ENCODE results near the gene SPATA1. TPM values are rescaled to one million over a fixed set of nuclear protein-coding genes. Genes with fewer than 3 reads are reported as not detected.

Gene SPATA1
- total and polyA plus RNA-seq, 7 donors, result 0.36 to 0.83 (median 0.44) TPM; not detected in 2

GRCh38 chr1:84478876-84479868 lies 27.0 kb upstream of the SPATA1 start, which contains the start of gene RPF1:
TSS of gene RPF1 (plus strand) at chr1:84479266. CDS start at chr1:84479282, 16 bp downstream.
- intact Hi-C loops (cut with DNase I), result loop anchor here (1.0 to 10.0 kb wide), 5 partner anchors 26 to 276 kb away; partner anchors contain the start of gene CTBS
- peaks cover 0 to 22% (median 7%) of the 10 kb centered on the region in 3 donors for H3K27me3 ChIP-seq
- peak within 1 kb of the TSS; percentile 68 to 81 (median 74) for H3K4me3 ChIP-seq
- H3K27ac ChIP-seq, result peak within 1 kb of the TSS; percentile 84 to 92 (median 88)
- no peaks in the 10 kb centered on the region for H3K9me3 ChIP-seq
- DNase-seq, result peak; percentile 79
- TF ChIP-seq POLR2AphosphoS5 (IDR thresholded peaks at IDR 0.05), result peak; percentile 78 to 94 (median 88)
- no peak for TF ChIP-seq EP300 (IDR thresholded peaks at IDR 0.05)
- peak; percentile 61 to 63 for TF ChIP-seq POLR2A (IDR thresholded peaks at IDR 0.05)
- WGBS, 2 donors, result 2 to 5% methylated on average over 51 of the region's 51 CpGs
- H3K4me1 ChIP-seq, result peaks cover 0 to 31% (median 20%) of the 10 kb centered on the region in 4 donors
- H3K36me3 ChIP-seq, result peaks cover 0 to 17% (median 6%) of the 10 kb centered on the region in 4 donors

DNA sequence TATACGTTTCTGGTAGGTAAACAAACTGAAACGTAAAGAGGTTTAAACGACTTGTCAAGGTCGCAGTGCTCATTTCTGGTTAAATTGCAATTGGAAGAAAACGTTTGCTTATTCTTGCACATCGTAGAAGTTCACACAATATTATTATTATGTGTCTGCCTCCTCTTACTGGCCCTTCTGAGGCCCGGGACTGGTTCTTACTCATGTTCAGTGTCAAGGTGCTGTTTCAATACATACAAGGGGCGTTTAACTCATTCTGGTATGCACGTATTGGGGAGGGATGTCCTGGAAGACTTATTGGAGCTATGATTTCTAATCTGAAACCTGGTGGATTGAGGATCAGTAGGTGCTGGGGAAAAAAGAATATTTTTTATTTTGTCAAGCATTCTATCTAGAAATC lies 26.2 kb upstream of the SPATA1 start:
- WGBS, 2 donors, result 1 to 9% methylated on average over 9 of the region's 9 CpGs
- Histone ChIP-seq H3K9me3 (no peaks in the 10 kb centered on the region), H3K4me3 (peak overlapping the region; percentile 68 to 81 (median 74)), H3K36me3 (peaks cover 0 to 25% (median 6%) of the 10 kb centered on the region in 4 donors), H3K4me1 (peaks cover 0 to 31% (median 20%) of the 10 kb centered on the region in 4 donors), H3K27me3 (peaks cover 0 to 18% (median 7%) of the 10 kb centered on the region in 3 donors), H3K27ac (peak overlapping the region; percentile 84 to 92 (median 88))
- intact Hi-C loops (cut with DNase I), result loop anchor here (1.0 to 10.0 kb wide), 5 partner anchors 25 to 275 kb away; partner anchors contain the start of gene CTBS
- no peak for DNase-seq
- no peak for TF ChIP-seq POLR2AphosphoS5 (IDR thresholded peaks at IDR 0.05)
- TF ChIP-seq CTCF (IDR thresholded peaks at IDR 0.05), result no peak
- TF ChIP-seq EP300 (IDR thresholded peaks at IDR 0.05), result no peak
- TF ChIP-seq POLR2A (IDR thresholded peaks at IDR 0.05), result no peak

- H3K27ac ChIP-seq, result no peak overlapping the region
- no peak for DNase-seq
- H3K27me3 ChIP-seq, result peaks cover 0 to 18% (median 7%) of the 10 kb centered on the region in 3 donors
- H3K4me3 ChIP-seq, result peak overlapping the region in 1 of 4 donors; percentile 70
- no peaks in the 10 kb centered on the region for H3K9me3 ChIP-seq
- 76 to 81% methylated on average over 4 of the region's 4 CpGs for WGBS, 2 donors
- intact Hi-C loops (cut with DNase I), result no loop called here
- peaks cover 0 to 31% (median 20%) of the 10 kb centered on the region in 4 donors for H3K4me1 ChIP-seq
- peaks cover 0 to 29% (median 8%) of the 10 kb centered on the region in 4 donors for H3K36me3 ChIP-seq
- TF ChIP-seq CTCF (IDR thresholded peaks at IDR 0.05), result no peak
- no peak for TF ChIP-seq POLR2AphosphoS5 (IDR thresholded peaks at IDR 0.05)
- no peak for TF ChIP-seq POLR2A (IDR thresholded peaks at IDR 0.05)
- no peak for TF ChIP-seq EP300 (IDR thresholded peaks at IDR 0.05)
Measured at GRCh38 chr1:84480650-84481049, 25.5 kb upstream of the SPATA1 start.

DNA sequence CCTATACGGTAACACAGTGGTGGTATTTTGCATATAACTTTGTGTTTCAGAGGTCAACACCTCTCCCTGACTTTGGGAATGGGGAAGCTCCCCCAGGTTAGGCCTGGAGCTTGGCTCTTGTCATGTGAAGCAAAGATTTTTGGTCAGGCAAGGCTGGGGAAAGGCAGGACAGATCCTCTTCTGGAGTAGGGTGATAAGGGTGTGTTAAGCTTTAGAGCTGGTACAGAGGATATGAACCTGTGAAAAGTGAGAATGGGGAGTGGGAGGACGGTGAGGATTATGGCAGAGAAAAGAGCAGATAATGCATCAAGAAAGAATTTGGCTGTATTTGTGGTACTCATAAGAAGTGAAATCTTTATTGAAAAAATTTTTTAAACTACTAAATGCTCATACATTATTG lies 24.9 kb upstream of the SPATA1 start:
- Histone ChIP-seq H3K4me1 (peaks cover 0 to 31% (median 20%) of the 10 kb centered on the region in 4 donors), H3K27me3 (peaks cover 0 to 16% (median 7%) of the 10 kb centered on the region in 3 donors), H3K36me3 (peaks cover 0 to 29% (median 8%) of the 10 kb centered on the region in 4 donors), H3K9me3 (no peaks in the 10 kb centered on the region), H3K27ac (no peak overlapping the region), H3K4me3 (no peak overlapping the region)
- intact Hi-C loops (cut with DNase I), result no loop called here
- DNase-seq, result no peak
- TF ChIP-seq CTCF (IDR thresholded peaks at IDR 0.05) (no peak), EP300 (IDR thresholded peaks at IDR 0.05) (no peak), POLR2A (IDR thresholded peaks at IDR 0.05) (no peak), POLR2AphosphoS5 (IDR thresholded peaks at IDR 0.05) (no peak)
- 90% methylated on average over 2 of the region's 2 CpGs for WGBS, 2 donors

- WGBS, 2 donors, result 60 to 95% methylated on average over 3 of the region's 3 CpGs
- peaks cover 0 to 8% (median 0%) of the 10 kb centered on the region in 4 donors for H3K4me1 ChIP-seq
- no peak for TF ChIP-seq EP300 (IDR thresholded peaks at IDR 0.05)
- no peak for TF ChIP-seq CTCF (IDR thresholded peaks at IDR 0.05)
- no peak for TF ChIP-seq POLR2AphosphoS5 (IDR thresholded peaks at IDR 0.05)
- no peaks in the 10 kb centered on the region for H3K27me3 ChIP-seq
- no peak overlapping the region for H3K4me3 ChIP-seq
- H3K27ac ChIP-seq, result no peak overlapping the region
- no peaks in the 10 kb centered on the region for H3K9me3 ChIP-seq
- H3K36me3 ChIP-seq, result peaks cover 7 to 62% (median 18%) of the 10 kb centered on the region in 4 donors
- DNase-seq, result no peak
- intact Hi-C loops (cut with DNase I), result no loop called here
Measured at GRCh38 chr1:84488107-84488506, 18.1 kb upstream of the SPATA1 start.

Measured in sigmoid colon (tissue), 7 donors.